Caco-2 (cell line): ENCODE data around the gene NLGN4X. TPM values are rescaled to one million over a fixed set of nuclear protein-coding genes. Genes with fewer than 3 reads are reported as not detected.
A peak's percentile ranks its signal among the peaks of the same experiment; 100 is the strongest.

Source experiments
- BruUV-seq: library from RNA; stranded (reverse); fragments of 400-500 nt; replicated peaks from 2 replicates; lab custom pipeline; 2021; lab: Mats Ljungman, UMichigan
- CTCF ChIA-PET: fragments of 300-600 bp; sonication (Branson Sonifier 250); formaldehyde crosslinking; loops from one replicate; lab custom pipeline; 2022; ENCODE audit warnings: antibody characterized with exemption; lab: Charles Lee
- POLR2A ChIA-PET: fragments of 300-600 bp; sonication (Branson Sonifier 250); formaldehyde crosslinking; loops from one replicate; lab custom pipeline; 2022; ENCODE audit warnings: antibody characterized with exemption; lab: Charles Lee
- DNase-seq, 2 experiments: peaks; one replicate each; pipeline versions ENCODE4 v3.0.0 to v3.0.0-alpha.2; 2020 to 2022
- H3K27me3 ChIP-seq: replicated peaks from 2 replicates; pipeline ENCODE4 v1.6.0; 2011; ENCODE audit warnings: low read length; ENCODE audit not compliant: control insufficient read depth, insufficient read depth
- H3K36me3 ChIP-seq: 2 replicates; pipeline ENCODE4 v1.5.1; 2011; ENCODE audit warnings: low read length; ENCODE audit not compliant: control insufficient read depth, insufficient read depth
- H3K4me1 ChIP-seq: fragments of 250-450 bp; sonication (Bioruptor Pico); 2 replicates; pipeline ENCODE4 v1.5.1; 2020; ENCODE audit warnings: mild to moderate bottlenecking
- H3K4me3 ChIP-seq: 2 replicates; pipeline ENCODE4 v1.5.1; 2011; ENCODE audit warnings: low read depth, mild to moderate bottlenecking, control low read depth, low read length
- H3K9me3 ChIP-seq: fragments of 250-450 bp; sonication (Bioruptor Pico); 2 replicates; pipeline ENCODE4 v1.5.1; 2020; ENCODE audit warnings: mild to moderate bottlenecking, moderate library complexity
- H3K27ac Mint-ChIP-seq: one replicate; pipeline ENCODE4 v1.8.0; 2022; ENCODE audit warnings: mixed read lengths; ENCODE audit not compliant: unreplicated experiment
- H3K27me3 Mint-ChIP-seq: one replicate; pipeline ENCODE4 v1.8.0; 2022; ENCODE audit warnings: mixed read lengths; ENCODE audit not compliant: insufficient read depth, unreplicated experiment
- H3K36me3 Mint-ChIP-seq: one replicate; pipeline ENCODE4 v1.8.0; 2022; ENCODE audit warnings: mild to moderate bottlenecking, mixed read lengths; ENCODE audit not compliant: insufficient read depth, unreplicated experiment
- H3K4me1 Mint-ChIP-seq: one replicate; pipeline ENCODE4 v1.8.0; 2022; ENCODE audit warnings: low read depth, mixed read lengths; ENCODE audit not compliant: unreplicated experiment
- H3K4me3 Mint-ChIP-seq: one replicate; pipeline ENCODE4 v1.8.0; 2022; ENCODE audit warnings: mild to moderate bottlenecking, moderate library complexity, mixed read lengths; ENCODE audit not compliant: unreplicated experiment
- H3K9me3 Mint-ChIP-seq: one replicate; pipeline ENCODE4 v1.8.0; 2022; ENCODE audit warnings: mixed read lengths; ENCODE audit not compliant: unreplicated experiment
- intact Hi-C: fragments of 100-400 bp; cut with micrococcal nuclease; formaldehyde crosslinking; loops from one replicate; pipeline ENCODE4 v1.10.0; 2022; ENCODE audit not compliant: unreplicated experiment
- total RNA-seq: library from RNA; stranded (reverse); gene quantifications from 2 replicates; pipeline ENCODE4 v1.2.3, GENCODE V29; 2022
- TF ChIP-seq, protein P1 (sequence below), 2 experiments: fragments of 200-600 bp in 1 of 2; IDR thresholded peaks; 1 replicate in 1 of 2; 2 replicates in 1 of 2; pipeline versions ENCODE4 v1.5.1 to v1.8.0; 2011 to 2022; ENCODE audit warnings: antibody characterized with exemption in 1 of 2, control low read depth in 1 of 2, inconsistent platforms in 1 of 2, low read depth in 1 of 2, low read length in 1 of 2, mild to moderate bottlenecking in 1 of 2, moderate library complexity in 1 of 2; ENCODE audit not compliant: insufficient read depth in 1 of 2, severe bottlenecking in 1 of 2, unreplicated experiment in 1 of 2

NLGN4X gene
- total RNA-seq, 1 experiment from 2014 or later = not detected

DNA sequence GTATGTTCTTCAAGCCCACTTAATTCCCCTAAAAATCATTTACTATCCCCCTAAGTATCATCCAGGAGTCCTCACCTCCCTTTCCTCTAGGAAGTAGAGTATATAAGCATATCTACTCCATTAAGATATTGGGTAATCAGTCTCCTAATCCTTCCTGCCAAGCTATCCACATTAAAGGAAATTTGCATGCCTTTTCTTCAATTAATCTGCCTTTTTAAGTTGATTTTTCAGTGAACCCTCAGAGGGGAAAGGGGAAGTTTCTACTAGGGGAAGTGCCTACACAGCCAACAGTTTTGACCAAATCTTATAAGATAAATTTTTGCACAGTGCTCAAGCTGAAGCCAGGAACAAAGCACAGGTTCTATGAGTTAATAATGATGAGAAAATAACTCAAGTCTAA lies 222.8 kb downstream of the NLGN4X start:
- no peaks in the 10 kb centered on the region for H3K36me3 ChIP-seq
- no peak for DNase-seq
- Mint-ChIP-seq H3K36me3 (no peaks in the 10 kb centered on the region), H3K4me1 (no peaks in the 10 kb centered on the region), H3K9me3 (no peaks in the 10 kb centered on the region), H3K4me3 (no peak overlapping the region), H3K27ac (no peak overlapping the region), H3K27me3 (peaks cover 2% of the 10 kb centered on the region)
- no TSS peak for BruUV-seq
- H3K4me3 ChIP-seq = no peak overlapping the region
- TF ChIP-seq, protein P1, sequence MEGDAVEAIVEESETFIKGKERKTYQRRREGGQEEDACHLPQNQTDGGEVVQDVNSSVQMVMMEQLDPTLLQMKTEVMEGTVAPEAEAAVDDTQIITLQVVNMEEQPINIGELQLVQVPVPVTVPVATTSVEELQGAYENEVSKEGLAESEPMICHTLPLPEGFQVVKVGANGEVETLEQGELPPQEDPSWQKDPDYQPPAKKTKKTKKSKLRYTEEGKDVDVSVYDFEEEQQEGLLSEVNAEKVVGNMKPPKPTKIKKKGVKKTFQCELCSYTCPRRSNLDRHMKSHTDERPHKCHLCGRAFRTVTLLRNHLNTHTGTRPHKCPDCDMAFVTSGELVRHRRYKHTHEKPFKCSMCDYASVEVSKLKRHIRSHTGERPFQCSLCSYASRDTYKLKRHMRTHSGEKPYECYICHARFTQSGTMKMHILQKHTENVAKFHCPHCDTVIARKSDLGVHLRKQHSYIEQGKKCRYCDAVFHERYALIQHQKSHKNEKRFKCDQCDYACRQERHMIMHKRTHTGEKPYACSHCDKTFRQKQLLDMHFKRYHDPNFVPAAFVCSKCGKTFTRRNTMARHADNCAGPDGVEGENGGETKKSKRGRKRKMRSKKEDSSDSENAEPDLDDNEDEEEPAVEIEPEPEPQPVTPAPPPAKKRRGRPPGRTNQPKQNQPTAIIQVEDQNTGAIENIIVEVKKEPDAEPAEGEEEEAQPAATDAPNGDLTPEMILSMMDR (IDR thresholded peaks at IDR 0.05; ENCODE audit: insufficient read depth in 1 of 2, low read depth in 1 of 2, low read length in 1 of 2, severe bottlenecking in 1 of 2, unreplicated experiment in 1 of 2) = no peak
- no peaks in the 10 kb centered on the region for H3K27me3 ChIP-seq
- no peaks in the 10 kb centered on the region for H3K9me3 ChIP-seq
- CTCF ChIA-PET = no interaction called here
- no peaks in the 10 kb centered on the region for H3K4me1 ChIP-seq
- intact Hi-C loops = no loop called here
- POLR2A ChIA-PET = no interaction called here

DNA sequence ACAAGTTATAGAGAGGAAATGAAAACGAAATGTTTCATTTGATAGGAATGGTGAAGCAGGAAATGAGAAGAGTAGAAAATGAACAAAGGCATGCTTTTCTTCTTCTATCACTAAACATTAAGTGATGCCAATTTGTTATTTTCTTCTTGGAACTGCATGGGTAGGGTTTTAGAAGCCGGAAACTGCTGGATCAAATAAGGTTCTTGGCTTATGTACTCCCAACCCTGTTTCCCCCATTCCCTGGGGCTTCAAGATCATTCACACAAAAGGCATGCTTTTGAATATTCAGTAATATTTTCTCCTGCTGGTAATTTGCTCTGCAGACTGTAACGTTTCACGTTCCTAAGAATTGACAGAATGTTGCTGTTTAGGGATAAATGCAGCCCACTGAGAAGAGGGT lies 224.1 kb downstream of the NLGN4X start:
- Histone ChIP-seq H3K4me1 (no peaks in the 10 kb centered on the region), H3K36me3 (no peaks in the 10 kb centered on the region), H3K27me3 (no peaks in the 10 kb centered on the region), H3K4me3 (no peak overlapping the region), H3K9me3 (no peaks in the 10 kb centered on the region)
- no peak for DNase-seq
- Mint-ChIP-seq H3K4me3 (no peak overlapping the region), H3K27me3 (peaks cover 2% of the 10 kb centered on the region), H3K9me3 (no peaks in the 10 kb centered on the region), H3K4me1 (no peaks in the 10 kb centered on the region), H3K36me3 (no peaks in the 10 kb centered on the region), H3K27ac (no peak overlapping the region)
- CTCF ChIA-PET = no interaction called here
- POLR2A ChIA-PET = no interaction called here
- intact Hi-C loops = no loop called here
- TF ChIP-seq, protein P1 (IDR thresholded peaks at IDR 0.05; ENCODE audit: insufficient read depth in 1 of 2, low read depth in 1 of 2, low read length in 1 of 2, severe bottlenecking in 1 of 2, unreplicated experiment in 1 of 2) = no peak
- BruUV-seq = no TSS peak

DNA sequence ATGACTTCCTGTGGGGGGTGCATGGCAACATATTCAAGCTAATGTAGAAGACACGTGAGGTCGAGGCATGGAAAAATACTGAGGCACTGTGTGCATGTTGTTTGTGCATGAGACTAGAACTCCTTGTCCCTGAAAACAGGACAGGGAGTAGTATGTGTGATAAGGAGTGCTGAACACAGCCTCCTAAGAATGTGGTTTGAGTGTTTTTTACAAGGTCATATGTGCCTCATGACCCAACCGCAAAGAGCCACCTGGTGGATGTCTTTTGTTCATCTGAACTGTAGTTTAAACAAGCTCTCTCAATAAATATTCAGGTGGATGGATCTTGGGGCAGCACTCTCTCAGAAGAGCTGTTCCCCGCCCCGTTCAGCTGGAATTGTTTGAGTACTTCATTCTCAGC lies 226.6 kb downstream of the NLGN4X start:
- H3K27me3 Mint-ChIP-seq = no peaks in the 10 kb centered on the region
- no peaks in the 10 kb centered on the region for H3K27me3 ChIP-seq
- H3K36me3 Mint-ChIP-seq = no peaks in the 10 kb centered on the region
- no peak overlapping the region for H3K4me3 ChIP-seq
- H3K27ac Mint-ChIP-seq = no peak overlapping the region
- H3K4me1 Mint-ChIP-seq = no peaks in the 10 kb centered on the region
- DNase-seq = peak in 1 of 2 experiments; percentile 2
- CTCF ChIA-PET = interaction anchor here (0.7 kb wide), 1 partner anchor 572 kb away, joined by 4 read pairs; no protein-coding TSS in a partner anchor
- H3K9me3 ChIP-seq = no peaks in the 10 kb centered on the region
- TF ChIP-seq, protein P1 (IDR thresholded peaks at IDR 0.05; ENCODE audit: insufficient read depth in 1 of 2, low read depth in 1 of 2, low read length in 1 of 2, severe bottlenecking in 1 of 2, unreplicated experiment in 1 of 2) = no peak
- BruUV-seq = no TSS peak
- no peaks in the 10 kb centered on the region for H3K4me1 ChIP-seq
- intact Hi-C loops = no loop called here
- no peak overlapping the region for H3K4me3 Mint-ChIP-seq
- H3K9me3 Mint-ChIP-seq = no peaks in the 10 kb centered on the region
- POLR2A ChIA-PET = no interaction called here
- H3K36me3 ChIP-seq = no peaks in the 10 kb centered on the region
